Neural cell (in vitro differentiated cells): Measurements from ENCODE around the gene MAML3.

Experiments used
- EP300 ChIP-seq: fragments of 450-650 bp; conservative IDR thresholded peaks from 2 replicates; pipeline ENCODE4 v1.6.1; 2014; ENCODE audit warnings: antibody characterized with exemption, mild to moderate bottlenecking, moderate library complexity; ENCODE audit not compliant: poor library complexity, severe bottlenecking
- EZH2 ChIP-seq: fragments of 200-600, 300-800 bp; shearing (Covaris generic), sonication (generic); IDR thresholded peaks from 2 replicates; pipeline ENCODE4 v1.6.1; 2014; ENCODE audit warnings: antibody characterized with exemption, low read length, borderline replicate concordance, mild to moderate bottlenecking; ENCODE audit not compliant: insufficient read depth, poor library complexity, severe bottlenecking
- POLR2AphosphoS5 ChIP-seq: IDR thresholded peaks from 2 replicates; pipeline ENCODE4 v1.6.1; 2012
- RAD21 ChIP-seq: fragments of 450-650 bp; conservative IDR thresholded peaks from 2 replicates; pipeline ENCODE4 v1.6.1; 2014; ENCODE audit warnings: antibody characterized with exemption, mild to moderate bottlenecking, moderate library complexity
- REST ChIP-seq: IDR thresholded peaks from 2 replicates; pipeline ENCODE4 v1.6.1; 2012; ENCODE audit warnings: borderline replicate concordance
- SMC3 ChIP-seq: fragments of 450-650 bp; conservative IDR thresholded peaks from 2 replicates; pipeline ENCODE4 v1.6.1; 2014; ENCODE audit warnings: antibody characterized with exemption, mild to moderate bottlenecking, moderate library complexity; ENCODE audit not compliant: poor library complexity
- TAF1 ChIP-seq: IDR thresholded peaks from 2 replicates; pipeline ENCODE4 v1.6.1; 2012; ENCODE audit warnings: low read depth
- TF ChIP-seq, protein P1 (sequence below): fragments of 450-650 bp; IDR thresholded peaks from 2 replicates; pipeline ENCODE4 v1.5.1; 2014; ENCODE audit warnings: antibody characterized with exemption, mild to moderate bottlenecking, moderate library complexity; ENCODE audit not compliant: poor library complexity, severe bottlenecking

DNA sequence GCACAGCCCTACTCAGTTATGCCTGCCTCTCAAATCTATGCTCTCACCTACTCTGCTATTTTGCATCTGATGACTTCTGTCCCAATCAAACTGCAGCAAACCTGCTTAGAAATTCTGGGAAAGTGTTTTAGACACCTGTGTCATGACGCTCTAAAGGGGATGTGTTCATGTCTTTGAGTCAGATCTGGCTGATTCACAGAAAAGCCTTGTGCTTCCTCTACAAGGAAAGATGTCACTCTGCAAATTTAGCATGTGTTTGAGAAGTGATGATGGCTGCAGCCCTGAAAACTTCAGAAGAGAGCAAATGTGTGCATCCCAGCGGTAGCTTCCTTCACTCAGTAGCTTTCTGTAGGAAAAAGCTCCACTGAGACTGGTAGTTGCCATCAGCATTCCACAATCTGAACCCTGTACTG lies 253.0 kb downstream of the MAML3 start:
- no peak for TF ChIP-seq REST
- TF ChIP-seq, protein P1, sequence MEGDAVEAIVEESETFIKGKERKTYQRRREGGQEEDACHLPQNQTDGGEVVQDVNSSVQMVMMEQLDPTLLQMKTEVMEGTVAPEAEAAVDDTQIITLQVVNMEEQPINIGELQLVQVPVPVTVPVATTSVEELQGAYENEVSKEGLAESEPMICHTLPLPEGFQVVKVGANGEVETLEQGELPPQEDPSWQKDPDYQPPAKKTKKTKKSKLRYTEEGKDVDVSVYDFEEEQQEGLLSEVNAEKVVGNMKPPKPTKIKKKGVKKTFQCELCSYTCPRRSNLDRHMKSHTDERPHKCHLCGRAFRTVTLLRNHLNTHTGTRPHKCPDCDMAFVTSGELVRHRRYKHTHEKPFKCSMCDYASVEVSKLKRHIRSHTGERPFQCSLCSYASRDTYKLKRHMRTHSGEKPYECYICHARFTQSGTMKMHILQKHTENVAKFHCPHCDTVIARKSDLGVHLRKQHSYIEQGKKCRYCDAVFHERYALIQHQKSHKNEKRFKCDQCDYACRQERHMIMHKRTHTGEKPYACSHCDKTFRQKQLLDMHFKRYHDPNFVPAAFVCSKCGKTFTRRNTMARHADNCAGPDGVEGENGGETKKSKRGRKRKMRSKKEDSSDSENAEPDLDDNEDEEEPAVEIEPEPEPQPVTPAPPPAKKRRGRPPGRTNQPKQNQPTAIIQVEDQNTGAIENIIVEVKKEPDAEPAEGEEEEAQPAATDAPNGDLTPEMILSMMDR: no peak
- TF ChIP-seq EZH2: no peak
- no peak for TF ChIP-seq TAF1
- no peak for TF ChIP-seq RAD21
- TF ChIP-seq SMC3: no peak
- no peak for TF ChIP-seq EP300
- no peak for TF ChIP-seq POLR2AphosphoS5
